Breast epithelium (tissue), 4 donors: ENCODE measurements around the gene TBC1D3L. TPM values are rescaled to one million over a fixed set of nuclear protein-coding genes. Genes with fewer than 3 reads are reported as not detected.
"Not testable (repeated sequence)": the region's sequence is repeated elsewhere in the genome, so short reads cannot be mapped to it uniquely, and the experiment has no call there.

Experiments
- DNase-seq, 2 donors: peaks; one replicate each; pipeline ENCODE4 v3.0.0-alpha.2; 2019; ENCODE audit warnings: low spot score in 2 of 2
- H3K27ac ChIP-seq, 2 donors: fragments of 200-600 bp; sonication (generic) in 1 of 2; one replicate each; pipeline ENCODE4 v1.5.1; 2016 to 2019; ENCODE audit warnings: mild to moderate bottlenecking in 1 of 2
- H3K27me3 ChIP-seq, 2 donors: fragments of 200-600 bp; sonication (generic) in 1 of 2; one replicate each; pipeline versions ENCODE4 v1.5.1 to v1.6.0; 2017 to 2019; ENCODE audit warnings: control low read depth in 1 of 2, mild to moderate bottlenecking in 1 of 2
- H3K36me3 ChIP-seq: fragments of 200-600 bp; one replicate; pipeline ENCODE4 v1.5.1; 2019
- H3K4me1 ChIP-seq, 2 donors: fragments of 200-600 bp; sonication (generic); one replicate each; pipeline ENCODE4 v1.5.1; 2016 to 2019; ENCODE audit warnings: control low read depth in 1 of 2
- H3K4me3 ChIP-seq, 3 donors: fragments of 200-600 bp; sonication (generic); 1 replicate in 2 of 3; 2 replicates in 1 of 3; pipeline ENCODE4 v1.5.1; 2016 to 2019; ENCODE audit warnings: mild to moderate bottlenecking in 3 of 3, moderate library complexity in 2 of 3
- H3K9me3 ChIP-seq, 2 donors: fragments of 200-600 bp; sonication (generic) in 1 of 2; one replicate each; pipeline ENCODE4 v1.5.1; 2016 to 2019; ENCODE audit warnings: control low read depth in 1 of 2
- intact Hi-C: fragments of 100-400 bp; cut with DNase I; formaldehyde crosslinking; loops from one replicate; pipeline ENCODE4 v1.15.1; 2023; ENCODE audit warnings: low total_unique reads
- total RNA-seq, 3 donors: library from RNA; depleted of rRNA; stranded (reverse); fragments of >200 nt; gene quantifications; one replicate each; pipeline ENCODE4 v1.1.0, GENCODE V29; 2016

Gene TBC1D3L
- 10 to 100 TPM in 2 of 3 donors, 1 to 10 TPM in 1; 9.8 to 19.2 (median 13.8) TPM for total RNA-seq

- intact Hi-C loops, H3K4me1 ChIP-seq, H3K4me3 ChIP-seq, H3K27me3 ChIP-seq, H3K36me3 ChIP-seq, DNase-seq, H3K9me3 ChIP-seq, H3K27ac ChIP-seq: not testable (repeated sequence)
Observed at GRCh38 chr17:37988960-37989359, at the start of gene TBC1D3L. TSS of gene TBC1D3L (minus strand) at chr17:37989060. CDS start at chr17:37987520, 1,540 bp downstream.

DNA sequence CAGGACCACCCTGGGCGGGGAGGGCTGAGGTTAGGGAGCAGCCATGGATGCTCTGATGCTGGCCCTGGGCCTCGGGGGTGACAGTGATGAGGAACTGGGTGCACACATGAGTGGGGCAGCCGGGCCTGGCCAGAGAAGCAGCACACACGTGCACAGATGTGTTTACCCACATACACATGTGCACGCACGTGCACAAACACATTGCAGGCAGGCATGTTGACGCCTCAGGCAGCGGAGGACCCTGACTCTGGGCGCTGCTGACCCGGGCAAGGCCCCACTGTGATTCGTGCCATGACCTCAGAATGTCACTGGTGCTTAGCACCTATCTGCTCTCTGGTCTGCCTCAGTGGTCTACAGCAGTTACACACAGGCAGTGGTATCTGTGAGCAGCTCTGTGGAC lies 14.8 kb upstream of the TBC1D3L start, which contains the start of gene TBC1D3D:
Gene TBC1D3D (plus strand): TSS at position 301 of the 400 bp plus-strand sequence. CDS start 1,585 bp downstream, outside the sequence.
- DNase-seq, H3K9me3 ChIP-seq, H3K27me3 ChIP-seq, H3K4me1 ChIP-seq, intact Hi-C loops, H3K4me3 ChIP-seq, H3K27ac ChIP-seq, H3K36me3 ChIP-seq: not testable (repeated sequence)

Other genes starting within 250 kb of the TBC1D3L start
- gene HNF1B, start 244.0 kb downstream of the TBC1D3L start, total RNA-seq, result under 1 TPM in 1 of 3 donors, not detected in 2; 0.33 TPM
- gene TBC1D3K, start 64.6 kb downstream of the TBC1D3L start, total RNA-seq, result not detected
- gene TBC1D3D, start 14.9 kb upstream of the TBC1D3L start, total RNA-seq, result not detected
- not detected for gene TBC1D3C, start 79.6 kb upstream of the TBC1D3L start, total RNA-seq
- not detected for gene TBC1D3E, start 138.9 kb upstream of the TBC1D3L start, total RNA-seq
- not detected for gene TBC1D3, start 203.5 kb upstream of the TBC1D3L start, total RNA-seq